Osteoblast (primary cell): ENCODE measurements around the gene SUSD5. TPM values are rescaled to one million over a fixed set of nuclear protein-coding genes. Genes with fewer than 3 reads are reported as not detected.

Experiments used
- DNase-seq: peaks from one replicate; pipeline ENCODE4 v3.0.0; 2011; ENCODE audit warnings: low spot score, mixed read lengths; ENCODE audit not compliant: insufficient read length; ENCODE audit errors: missing footprints
- H2AFZ ChIP-seq: 2 replicates; pipeline ENCODE4 v1.6.0; 2011; ENCODE audit warnings: mild to moderate bottlenecking, low read length
- H3K27ac ChIP-seq: 2 replicates; pipeline ENCODE4 v1.5.1; 2011; ENCODE audit warnings: mild to moderate bottlenecking, low read depth, low read length, moderate library complexity
- H3K27me3 ChIP-seq: 2 replicates; pipeline ENCODE4 v1.6.0; 2012; ENCODE audit warnings: mild to moderate bottlenecking, control low read depth, inconsistent platforms, low read length, moderate library complexity; ENCODE audit not compliant: insufficient read depth
- H3K36me3 ChIP-seq: 2 replicates; pipeline ENCODE4 v1.5.1; 2011; ENCODE audit warnings: mild to moderate bottlenecking, low read length, control low read depth, moderate library complexity; ENCODE audit not compliant: insufficient read depth
- H3K4me1 ChIP-seq: 2 replicates; pipeline ENCODE4 v1.5.1; 2011; ENCODE audit warnings: mild to moderate bottlenecking, low read length, control low read depth, moderate library complexity; ENCODE audit not compliant: insufficient read depth
- H3K4me2 ChIP-seq: 2 replicates; pipeline ENCODE4 v1.6.0; 2011; ENCODE audit warnings: mild to moderate bottlenecking, low read length; ENCODE audit not compliant: insufficient read depth
- H3K4me3 ChIP-seq: fragments of 200-600 bp; sonication (generic); 3 replicates; pipeline ENCODE4 v1.5.1; 2012; ENCODE audit warnings: mild to moderate bottlenecking, low read length, inconsistent platforms; ENCODE audit not compliant: insufficient read depth
- H3K79me2 ChIP-seq: 2 replicates; pipeline ENCODE4 v1.6.0; 2012; ENCODE audit warnings: mild to moderate bottlenecking, low read length, control low read depth, inconsistent platforms; ENCODE audit not compliant: insufficient read depth
- H3K9me3 ChIP-seq: 2 replicates; pipeline ENCODE4 v1.5.1; 2011; ENCODE audit warnings: low read depth, low read length, control low read depth
- H4K20me1 ChIP-seq: 2 replicates; pipeline ENCODE4 v1.6.0; 2012; ENCODE audit warnings: mild to moderate bottlenecking, low read length, control low read depth; ENCODE audit not compliant: insufficient read depth
- CTCF ChIP-seq: IDR thresholded peaks from 2 replicates; pipeline ENCODE4 v1.5.1; 2011; ENCODE audit warnings: mild to moderate bottlenecking, low read depth, low read length, moderate library complexity; ENCODE audit errors: extremely low read depth
- total RNA-seq: library from RNA; depleted of rRNA; stranded (reverse); fragments of >200 nt; gene quantifications from 2 replicates; pipeline ENCODE4 v1.2.3, GENCODE V29; 2012

Gene SUSD5
- total RNA-seq, 1 donor = 10.9 TPM

- Histone ChIP-seq H3K4me2 (no peak overlapping the region), H3K27me3 (peaks cover 4% of the 10 kb centered on the region), H3K79me2 (no peaks in the 10 kb centered on the region), H3K9me3 (no peaks in the 10 kb centered on the region), H3K27ac (no peak overlapping the region), H3K36me3 (no peaks in the 10 kb centered on the region), H3K4me3 (no peak overlapping the region), H3K4me1 (no peaks in the 10 kb centered on the region), H4K20me1 (no peaks in the 10 kb centered on the region), H2AFZ (no peak overlapping the region)
- no peak for TF ChIP-seq CTCF
- DNase-seq = no peak
These were observed 17.4 kb upstream of the SUSD5 start for GRCh38 chr3:33236005-33236404.

GRCh38 chr3:33233884-33234283 is 15.3 kb upstream of the SUSD5 start:
- no peak overlapping the region for H3K4me2 ChIP-seq
- H3K27ac ChIP-seq = no peak overlapping the region
- no peaks in the 10 kb centered on the region for H4K20me1 ChIP-seq
- H3K79me2 ChIP-seq = no peaks in the 10 kb centered on the region
- no peaks in the 10 kb centered on the region for H3K9me3 ChIP-seq
- DNase-seq = no peak
- no peaks in the 10 kb centered on the region for H3K27me3 ChIP-seq
- TF ChIP-seq CTCF = no peak
- H3K4me1 ChIP-seq = no peaks in the 10 kb centered on the region
- no peak overlapping the region for H3K4me3 ChIP-seq
- no peak overlapping the region for H2AFZ ChIP-seq
- no peaks in the 10 kb centered on the region for H3K36me3 ChIP-seq

GRCh38 chr3:33231756-33232465 is 13.3 kb upstream of the SUSD5 start:
- H3K36me3 ChIP-seq = no peaks in the 10 kb centered on the region
- no peaks in the 10 kb centered on the region for H3K9me3 ChIP-seq
- no peak overlapping the region for H3K4me3 ChIP-seq
- no peak overlapping the region for H3K27ac ChIP-seq
- H3K27me3 ChIP-seq = no peaks in the 10 kb centered on the region
- H3K4me1 ChIP-seq = no peaks in the 10 kb centered on the region
- H4K20me1 ChIP-seq = no peaks in the 10 kb centered on the region
- no peaks in the 10 kb centered on the region for H3K79me2 ChIP-seq
- DNase-seq = no peak
- H2AFZ ChIP-seq = peak overlapping the region; percentile 45
- TF ChIP-seq CTCF = no peak
- no peak overlapping the region for H3K4me2 ChIP-seq

GRCh38 chr3:33229947-33230346 is 11.3 kb upstream of the SUSD5 start:
- no peak for TF ChIP-seq CTCF
- H3K4me1 ChIP-seq = no peaks in the 10 kb centered on the region
- no peaks in the 10 kb centered on the region for H3K9me3 ChIP-seq
- H3K27ac ChIP-seq = no peak overlapping the region
- DNase-seq = no peak
- no peak overlapping the region for H3K4me2 ChIP-seq
- H3K27me3 ChIP-seq = no peaks in the 10 kb centered on the region
- H4K20me1 ChIP-seq = no peaks in the 10 kb centered on the region
- H3K4me3 ChIP-seq = no peak overlapping the region
- H3K36me3 ChIP-seq = no peaks in the 10 kb centered on the region
- no peak overlapping the region for H2AFZ ChIP-seq
- no peaks in the 10 kb centered on the region for H3K79me2 ChIP-seq
